ENCODE measurements around the gene SIPA1L3.
A peak's percentile ranks its signal among the peaks of the same experiment; 100 is the strongest.

SIPA1L3 gene

DNA sequence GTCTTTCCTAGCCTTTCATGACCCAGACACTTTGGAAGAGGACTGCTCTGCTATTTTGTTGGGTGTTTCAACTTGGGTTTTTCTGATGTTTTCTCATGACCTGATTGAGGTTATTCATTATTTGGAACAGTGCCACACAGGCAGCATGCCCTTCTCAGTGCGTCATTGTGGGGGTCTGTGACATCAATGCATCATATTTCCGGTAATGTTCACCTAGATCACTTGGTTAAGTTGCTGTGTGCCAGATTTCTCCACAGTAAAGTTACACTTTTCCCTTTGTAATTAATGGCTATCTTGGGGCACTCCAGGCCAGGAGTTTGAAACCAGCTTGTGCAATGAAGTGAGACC is 124.4 kb downstream of the SIPA1L3 start:
- H3K9ac ChIP-seq (ENCODE audit: low read length): no peak overlapping the region
- no peaks in the 10 kb centered on the region for H3K36me3 ChIP-seq (ENCODE audit: control insufficient read depth, insufficient read depth, low read length)
- H3K27me3 ChIP-seq (ENCODE audit: insufficient read depth, low read length, poor library complexity): no peaks in the 10 kb centered on the region
- no peak overlapping the region for H3K56ac ChIP-seq (ENCODE audit: low read length)
- no peak overlapping the region for H3K23ac ChIP-seq (ENCODE audit: low read length)
- no peak overlapping the region for H2BK15ac ChIP-seq (replicated peaks; ENCODE audit: low read depth)
- no peak overlapping the region for H3K4ac ChIP-seq (ENCODE audit: low read depth, low read length)
- no peak overlapping the region for H3K4me2 ChIP-seq (ENCODE audit: low read length)
- no peak for DNase-seq
- no peak overlapping the region for H4K8ac ChIP-seq (ENCODE audit: low read depth, low read length)
- peaks cover 5% of the 10 kb centered on the region for H3K79me1 ChIP-seq (ENCODE audit: low read length)
- no CpG with 5 or more reads among the region's 2 CpGs for WGBS (ENCODE audit: extremely low coverage, insufficient coverage, low lambda C conversion rate)
- H3K79me2 ChIP-seq (ENCODE audit: control insufficient read depth, insufficient read depth, low read length): no peaks in the 10 kb centered on the region
- no peak overlapping the region for H4K5ac ChIP-seq (ENCODE audit: low read length)
- no peak overlapping the region for H3K27ac ChIP-seq (ENCODE audit: low read depth, low read length)
- peaks cover 4% of the 10 kb centered on the region for H3K4me1 ChIP-seq (ENCODE audit: control insufficient read depth, low read depth, low read length)
- no peak overlapping the region for H2AK5ac ChIP-seq (ENCODE audit: low read length)
- no peak overlapping the region for H3K18ac ChIP-seq (ENCODE audit: low read length)
- no peak overlapping the region for H2BK120ac ChIP-seq (ENCODE audit: low read depth, low read length)
- H2BK5ac ChIP-seq (ENCODE audit: low read length): no peak overlapping the region
- no peak overlapping the region for H3K4me3 ChIP-seq (ENCODE audit: low read length)

DNA sequence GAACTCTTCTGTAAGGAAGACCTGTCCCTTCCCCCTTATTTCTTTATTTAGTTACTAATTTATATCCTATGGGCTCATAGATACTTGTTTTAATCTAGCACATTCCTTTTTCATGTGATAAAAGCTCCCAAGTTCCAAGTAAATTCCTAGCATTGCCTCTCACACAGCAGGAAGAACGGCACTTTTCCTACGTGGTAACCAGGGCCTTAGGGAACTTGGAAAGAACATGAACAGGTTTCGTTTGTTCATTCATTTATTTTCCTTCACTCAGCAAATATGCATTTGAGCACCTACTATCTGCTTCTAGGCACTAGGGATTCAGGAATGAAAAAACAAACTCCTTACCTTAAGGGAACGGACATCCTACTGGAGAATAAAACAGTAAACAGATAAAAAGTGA is 125.1 kb downstream of the SIPA1L3 start:
- Histone ChIP-seq H3K4ac (ENCODE audit: low read depth, low read length) (no peak overlapping the region), H2BK120ac (ENCODE audit: low read depth, low read length) (no peak overlapping the region), H4K5ac (ENCODE audit: low read length) (no peak overlapping the region), H3K23ac (ENCODE audit: low read length) (no peak overlapping the region), H3K79me1 (ENCODE audit: low read length) (peaks cover 5% of the 10 kb centered on the region), H4K8ac (ENCODE audit: low read depth, low read length) (no peak overlapping the region), H2BK15ac (replicated peaks; ENCODE audit: low read depth) (no peak overlapping the region), H2AK5ac (ENCODE audit: low read length) (no peak overlapping the region), H3K18ac (ENCODE audit: low read length) (no peak overlapping the region), H3K79me2 (ENCODE audit: control insufficient read depth, insufficient read depth, low read length) (no peaks in the 10 kb centered on the region), H3K27me3 (ENCODE audit: insufficient read depth, low read length, poor library complexity) (no peaks in the 10 kb centered on the region), H3K4me3 (ENCODE audit: low read length) (no peak overlapping the region), H3K56ac (ENCODE audit: low read length) (no peak overlapping the region), H3K9ac (ENCODE audit: low read length) (no peak overlapping the region), H2BK5ac (ENCODE audit: low read length) (no peak overlapping the region), H3K27ac (ENCODE audit: low read depth, low read length) (no peak overlapping the region), H3K4me2 (ENCODE audit: low read length) (no peak overlapping the region), H3K36me3 (ENCODE audit: control insufficient read depth, insufficient read depth, low read length) (no peaks in the 10 kb centered on the region), H3K4me1 (ENCODE audit: control insufficient read depth, low read depth, low read length) (peaks cover 4% of the 10 kb centered on the region)
- no CpG with 5 or more reads among the region's 4 CpGs for WGBS (ENCODE audit: extremely low coverage, insufficient coverage, low lambda C conversion rate)
- peak; percentile 57 for DNase-seq

DNA sequence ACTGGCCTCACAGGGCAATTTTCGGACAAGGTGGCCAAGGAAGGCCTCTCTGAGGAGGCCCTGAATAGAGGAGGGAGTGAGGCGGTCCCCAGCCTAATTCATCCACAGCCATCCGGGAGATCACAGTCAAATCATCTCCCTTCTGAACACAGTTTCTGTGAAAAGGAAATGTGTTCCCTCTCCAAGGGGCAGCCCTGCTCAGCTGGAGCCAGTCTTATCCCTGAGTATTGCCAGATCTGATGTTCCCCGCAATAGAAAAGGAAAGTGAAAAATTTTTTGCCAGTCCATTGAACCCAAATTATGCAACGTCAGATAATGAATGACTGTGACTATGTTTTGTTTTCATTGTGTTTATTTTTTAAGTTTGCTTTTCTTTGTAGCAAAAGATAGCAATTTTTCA is 125.9 kb downstream of the SIPA1L3 start:
- no peak for DNase-seq
- no peaks in the 10 kb centered on the region for H3K79me2 ChIP-seq (ENCODE audit: control insufficient read depth, insufficient read depth, low read length)
- H3K23ac ChIP-seq (ENCODE audit: low read length): no peak overlapping the region
- no peak overlapping the region for H3K4ac ChIP-seq (ENCODE audit: low read depth, low read length)
- H2BK120ac ChIP-seq (ENCODE audit: low read depth, low read length): no peak overlapping the region
- no peak overlapping the region for H4K8ac ChIP-seq (ENCODE audit: low read depth, low read length)
- H3K4me1 ChIP-seq (ENCODE audit: control insufficient read depth, low read depth, low read length): peaks cover 4% of the 10 kb centered on the region
- peaks cover 3% of the 10 kb centered on the region for H3K79me1 ChIP-seq (ENCODE audit: low read length)
- H3K9ac ChIP-seq (ENCODE audit: low read length): no peak overlapping the region
- no peak overlapping the region for H2BK5ac ChIP-seq (ENCODE audit: low read length)
- no peaks in the 10 kb centered on the region for H3K36me3 ChIP-seq (ENCODE audit: control insufficient read depth, insufficient read depth, low read length)
- no peak overlapping the region for H3K18ac ChIP-seq (ENCODE audit: low read length)
- H4K5ac ChIP-seq (ENCODE audit: low read length): no peak overlapping the region
- H3K56ac ChIP-seq (ENCODE audit: low read length): no peak overlapping the region
- no peak overlapping the region for H2AK5ac ChIP-seq (ENCODE audit: low read length)
- no peaks in the 10 kb centered on the region for H3K27me3 ChIP-seq (ENCODE audit: insufficient read depth, low read length, poor library complexity)
- no peak overlapping the region for H3K27ac ChIP-seq (ENCODE audit: low read depth, low read length)
- H3K4me2 ChIP-seq (ENCODE audit: low read length): no peak overlapping the region
- WGBS (ENCODE audit: extremely low coverage, insufficient coverage, low lambda C conversion rate): no CpG with 5 or more reads among the region's 5 CpGs
- H2BK15ac ChIP-seq (replicated peaks; ENCODE audit: low read depth): no peak overlapping the region
- H3K4me3 ChIP-seq (ENCODE audit: low read length): no peak overlapping the region

DNA sequence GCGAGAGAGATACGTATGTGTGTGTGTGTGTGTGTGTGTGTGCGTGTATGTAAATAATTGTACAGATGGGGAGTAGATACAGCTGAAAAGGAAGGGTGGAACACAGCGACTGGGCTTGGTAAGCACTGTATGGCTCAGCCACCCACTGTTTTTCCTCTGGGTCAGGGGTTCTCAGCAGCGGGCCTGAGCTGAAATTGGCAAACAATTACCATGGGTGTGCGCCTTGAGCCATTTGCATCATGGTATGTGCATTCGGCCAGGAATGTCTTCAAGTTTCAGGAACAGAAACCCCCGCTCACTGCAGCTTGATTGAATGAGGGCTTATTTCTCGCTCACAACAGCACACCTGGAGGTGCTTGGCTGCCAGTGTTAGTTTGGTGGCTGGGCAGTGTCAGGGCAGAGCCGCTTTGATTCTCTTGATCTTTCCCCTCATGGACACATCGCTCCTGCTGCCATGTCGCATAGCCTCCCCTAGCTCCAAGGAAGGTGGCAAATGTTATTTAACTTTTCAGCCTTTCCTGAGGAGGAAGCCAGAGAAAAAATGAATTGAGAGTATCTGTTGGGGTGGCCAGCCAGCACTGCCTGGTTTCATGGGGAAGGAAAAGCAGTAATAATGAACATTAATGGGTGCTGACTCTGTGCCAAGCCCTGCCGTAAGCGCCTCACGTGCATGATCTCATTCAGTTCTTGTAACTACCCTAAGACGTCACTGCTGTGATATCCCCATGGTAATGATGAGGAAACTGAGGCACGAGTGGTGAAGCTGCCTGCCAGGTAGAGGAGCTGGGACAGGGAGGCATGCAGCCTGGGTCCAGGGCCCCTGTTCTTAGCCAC is 126.9 kb downstream of the SIPA1L3 start:
- H3K18ac ChIP-seq (ENCODE audit: low read length): no peak overlapping the region
- H4K8ac ChIP-seq (ENCODE audit: low read depth, low read length): no peak overlapping the region
- no peak overlapping the region for H2BK5ac ChIP-seq (ENCODE audit: low read length)
- no peaks in the 10 kb centered on the region for H3K27me3 ChIP-seq (ENCODE audit: insufficient read depth, low read length, poor library complexity)
- no CpG with 5 or more reads among the region's 17 CpGs for WGBS (ENCODE audit: extremely low coverage, insufficient coverage, low lambda C conversion rate)
- peaks cover 3% of the 10 kb centered on the region for H3K79me1 ChIP-seq (ENCODE audit: low read length)
- no peaks in the 10 kb centered on the region for H3K36me3 ChIP-seq (ENCODE audit: control insufficient read depth, insufficient read depth, low read length)
- DNase-seq: peak; percentile 83
- H3K79me2 ChIP-seq (ENCODE audit: control insufficient read depth, insufficient read depth, low read length): no peaks in the 10 kb centered on the region
- H2BK120ac ChIP-seq (ENCODE audit: low read depth, low read length): no peak overlapping the region
- no peak overlapping the region for H3K27ac ChIP-seq (ENCODE audit: low read depth, low read length)
- no peak overlapping the region for H3K9ac ChIP-seq (ENCODE audit: low read length)
- H3K23ac ChIP-seq (ENCODE audit: low read length): no peak overlapping the region
- H3K4me2 ChIP-seq (ENCODE audit: low read length): no peak overlapping the region
- H3K4me3 ChIP-seq (ENCODE audit: low read length): no peak overlapping the region
- peaks cover 4% of the 10 kb centered on the region for H3K4me1 ChIP-seq (ENCODE audit: control insufficient read depth, low read depth, low read length)
- no peak overlapping the region for H4K5ac ChIP-seq (ENCODE audit: low read length)
- no peak overlapping the region for H3K4ac ChIP-seq (ENCODE audit: low read depth, low read length)
- no peak overlapping the region for H2AK5ac ChIP-seq (ENCODE audit: low read length)
- H2BK15ac ChIP-seq (replicated peaks; ENCODE audit: low read depth): no peak overlapping the region
- H3K56ac ChIP-seq (ENCODE audit: low read length): peak overlapping the region; percentile 51

DNA sequence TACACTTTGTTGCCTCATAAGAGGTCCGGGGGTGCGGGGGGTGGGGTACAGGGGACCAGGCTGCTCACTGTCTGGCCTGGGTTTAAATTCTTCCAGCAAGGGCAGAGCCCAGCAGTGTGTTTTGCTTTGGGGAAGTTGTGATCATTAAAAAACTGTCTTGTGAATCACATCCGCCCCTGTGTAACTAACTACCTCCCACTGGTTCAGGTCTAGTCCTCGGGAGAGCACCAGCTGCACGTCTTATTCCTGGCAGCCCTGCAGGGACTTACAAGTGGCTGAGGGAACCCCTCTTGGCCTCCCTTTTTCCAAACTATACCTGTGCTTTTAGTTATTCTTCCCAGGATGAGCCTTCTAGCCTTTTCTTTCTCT is 127.5 kb downstream of the SIPA1L3 start:
- H3K27me3 ChIP-seq (ENCODE audit: insufficient read depth, low read length, poor library complexity): no peaks in the 10 kb centered on the region
- no peaks in the 10 kb centered on the region for H3K36me3 ChIP-seq (ENCODE audit: control insufficient read depth, insufficient read depth, low read length)
- H4K5ac ChIP-seq (ENCODE audit: low read length): no peak overlapping the region
- peaks cover 3% of the 10 kb centered on the region for H3K79me1 ChIP-seq (ENCODE audit: low read length)
- no peak overlapping the region for H3K18ac ChIP-seq (ENCODE audit: low read length)
- DNase-seq: no peak
- no peak overlapping the region for H3K27ac ChIP-seq (ENCODE audit: low read depth, low read length)
- no peak overlapping the region for H3K23ac ChIP-seq (ENCODE audit: low read length)
- no peak overlapping the region for H3K4me2 ChIP-seq (ENCODE audit: low read length)
- H3K4ac ChIP-seq (ENCODE audit: low read depth, low read length): no peak overlapping the region
- no peak overlapping the region for H3K56ac ChIP-seq (ENCODE audit: low read length)
- no CpG with 5 or more reads among the region's 5 CpGs for WGBS (ENCODE audit: extremely low coverage, insufficient coverage, low lambda C conversion rate)
- H2BK120ac ChIP-seq (ENCODE audit: low read depth, low read length): no peak overlapping the region
- no peak overlapping the region for H4K8ac ChIP-seq (ENCODE audit: low read depth, low read length)
- no peak overlapping the region for H2BK5ac ChIP-seq (ENCODE audit: low read length)
- no peak overlapping the region for H3K9ac ChIP-seq (ENCODE audit: low read length)
- peaks cover 4% of the 10 kb centered on the region for H3K4me1 ChIP-seq (ENCODE audit: control insufficient read depth, low read depth, low read length)
- no peaks in the 10 kb centered on the region for H3K79me2 ChIP-seq (ENCODE audit: control insufficient read depth, insufficient read depth, low read length)
- no peak overlapping the region for H2AK5ac ChIP-seq (ENCODE audit: low read length)
- no peak overlapping the region for H3K4me3 ChIP-seq (ENCODE audit: low read length)
- H2BK15ac ChIP-seq (replicated peaks; ENCODE audit: low read depth): no peak overlapping the region

Measured in mesendoderm (in vitro differentiated cells).